Activated CD8-positive, alpha-beta memory T cell treated with anti-CD3 and anti-CD28 coated beads, Interleukin-2, amount 50 U/mL, for 24 hours (primary cell): Measurements from ENCODE around the gene FYCO1.

Source experiments
- DNase-seq: peaks from one replicate; pipeline ENCODE4 v3.0.0-alpha.2; 2020; ENCODE audit errors: extremely low read depth

FYCO1 gene

DNA sequence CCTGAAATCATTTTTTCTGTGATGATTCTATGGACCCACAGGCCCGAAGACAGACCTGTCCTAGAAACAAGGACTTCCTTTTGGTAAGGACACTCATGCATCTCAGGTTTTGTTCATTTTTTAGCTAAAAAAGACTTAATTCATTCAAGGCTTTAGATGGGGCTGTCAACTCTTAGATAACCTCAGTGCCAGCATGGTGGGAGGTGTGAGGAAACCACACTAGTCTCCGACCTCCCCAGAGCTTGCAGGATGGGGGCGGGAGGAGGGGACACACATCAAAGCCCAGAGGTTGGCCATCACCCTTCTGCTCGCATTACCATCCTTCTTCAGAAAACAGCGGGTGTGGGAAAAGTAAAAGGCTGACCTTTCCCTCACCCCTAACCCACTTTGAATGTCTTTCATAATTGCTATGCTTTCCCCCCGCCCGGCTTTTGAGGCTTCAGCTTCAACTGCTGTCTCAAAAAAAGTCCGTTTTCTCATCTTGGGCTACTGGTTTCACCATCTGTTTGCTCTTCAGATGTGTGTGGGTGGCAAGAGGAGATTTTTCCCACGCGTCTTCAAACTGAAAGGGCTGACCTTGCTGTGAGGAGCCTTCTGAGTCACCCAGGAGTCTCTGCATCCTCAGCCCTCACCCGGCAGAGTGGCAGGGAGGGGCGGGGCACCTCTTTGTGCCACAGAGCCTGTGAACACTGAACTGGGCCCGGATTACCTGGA lies 79.9 kb downstream of the FYCO1 start:
- DNase-seq: peak; percentile 62

DNA sequence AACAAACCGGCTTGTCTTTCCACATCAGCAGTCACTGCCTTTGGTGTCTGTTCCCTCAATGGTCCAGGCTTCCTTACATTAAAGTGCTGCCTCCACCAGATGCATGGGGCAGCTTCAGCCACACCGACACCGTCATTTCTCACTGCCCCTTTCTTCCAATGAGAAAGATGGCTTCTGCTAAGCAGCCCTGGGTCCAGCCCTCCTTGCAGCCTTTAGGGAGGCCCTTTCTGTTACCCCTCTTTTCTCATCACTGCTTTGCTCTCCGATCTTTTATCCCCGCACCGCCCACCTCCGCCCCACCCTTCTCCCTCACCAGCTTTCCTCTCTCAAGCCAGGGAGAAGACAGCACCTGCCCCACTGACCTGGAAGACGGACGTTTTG lies 80.6 kb downstream of the FYCO1 start:
- no peak for DNase-seq

DNA sequence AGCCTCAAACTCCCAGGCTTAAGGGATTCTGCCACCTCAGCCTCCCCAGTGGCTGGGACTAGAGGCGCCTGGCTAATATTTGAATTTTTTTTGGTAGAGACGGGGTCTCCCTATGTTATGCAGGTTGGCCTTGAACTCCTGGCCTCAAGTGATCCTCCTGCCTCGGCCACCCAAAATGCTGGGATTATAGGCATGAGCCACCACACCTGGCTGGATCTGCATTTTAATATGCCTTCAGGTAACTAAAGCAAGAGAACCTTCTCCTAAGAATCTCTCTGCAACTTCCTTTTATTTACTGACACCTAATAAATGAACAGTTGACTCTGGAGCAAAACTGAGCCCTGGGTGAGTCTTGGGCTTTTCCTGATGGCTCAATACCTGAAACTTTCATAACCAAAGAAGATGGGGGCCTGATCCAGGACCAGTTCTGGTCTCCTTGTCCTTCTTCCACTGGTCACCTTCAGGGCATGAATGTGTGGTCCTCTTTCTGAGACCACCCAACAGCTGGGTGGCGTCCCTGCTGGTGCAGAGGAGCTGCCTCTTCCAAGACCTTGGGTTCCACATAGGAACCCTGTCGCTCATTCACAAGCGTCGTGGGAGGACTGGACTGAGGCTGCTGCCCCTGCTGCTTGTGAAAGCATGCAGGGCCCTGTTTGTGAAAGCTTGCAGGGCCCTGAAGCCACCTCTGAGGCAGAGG lies 81.1 kb downstream of the FYCO1 start:
- DNase-seq: no peak

DNA sequence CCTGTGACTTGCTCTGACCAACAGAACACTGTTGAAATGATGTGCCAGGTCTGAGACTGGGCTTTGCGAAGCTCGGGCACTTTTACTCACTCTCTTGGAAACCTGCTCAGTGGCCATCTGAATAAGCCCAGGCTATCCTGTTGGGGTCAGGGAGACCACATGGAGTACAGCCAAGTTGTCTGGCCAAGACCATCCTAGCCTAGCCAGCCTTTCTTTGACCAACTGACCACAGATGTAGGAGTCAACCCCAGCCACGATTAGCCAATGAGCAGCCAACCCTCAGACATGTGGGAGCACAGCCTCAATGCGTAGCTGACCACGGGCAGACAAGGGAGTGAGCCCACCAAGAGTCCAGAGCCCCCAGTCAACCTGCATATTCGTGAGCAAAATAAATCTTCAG lies 83.2 kb downstream of the FYCO1 start:
- DNase-seq: no peak

DNA sequence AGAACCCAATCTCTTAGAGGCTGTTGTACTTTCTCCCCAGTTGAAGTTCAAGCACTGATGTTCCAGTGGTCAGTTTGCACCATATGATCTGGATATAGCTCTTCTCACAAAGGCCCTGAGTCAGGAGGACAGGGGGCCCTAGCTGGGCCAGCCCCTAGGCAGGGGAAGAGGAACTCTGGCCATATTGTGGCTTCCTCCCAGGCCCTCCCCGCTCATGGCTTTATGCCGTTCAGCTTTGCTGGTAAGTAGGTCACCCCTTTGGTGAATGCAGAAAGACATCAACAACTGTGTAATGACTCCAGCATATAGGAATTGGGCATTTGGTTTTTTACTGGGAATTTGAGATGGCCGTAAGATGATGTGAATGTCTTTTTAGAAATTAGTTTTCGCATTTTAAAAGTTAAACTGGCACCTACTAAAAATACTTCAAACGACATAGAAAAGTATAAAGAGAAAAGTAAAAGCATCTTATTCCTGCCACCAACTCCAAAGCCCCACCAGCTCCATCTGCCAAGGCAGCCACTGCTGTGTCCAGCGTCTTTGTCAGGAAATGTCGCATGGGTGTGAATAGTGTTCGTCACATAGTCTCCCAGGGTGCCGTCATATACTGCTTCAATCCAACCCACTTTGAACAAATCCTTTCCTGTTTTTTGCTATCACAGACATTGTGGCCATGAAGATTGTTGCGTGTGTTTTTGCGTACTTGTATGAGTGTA lies 84.0 kb downstream of the FYCO1 start:
- no peak for DNase-seq

DNA sequence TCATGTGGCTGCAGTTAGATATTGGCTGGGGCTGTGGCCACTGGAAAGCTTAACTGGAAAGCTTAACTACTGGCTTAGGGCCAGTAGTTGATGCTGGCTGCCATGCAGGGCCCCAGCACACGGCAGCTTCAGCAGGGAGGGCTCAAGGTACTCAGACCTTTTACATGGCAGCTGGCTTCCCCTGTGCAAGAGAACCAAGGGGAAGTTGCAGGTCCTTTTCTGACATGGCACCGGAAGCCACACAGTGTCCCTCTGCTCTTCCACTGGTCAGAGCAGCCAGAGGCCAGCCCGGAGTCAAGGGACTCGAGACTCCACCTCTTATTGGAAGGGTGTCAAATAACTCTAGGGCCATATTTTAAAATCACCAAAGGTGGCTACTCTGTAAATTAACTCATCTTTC lies 84.7 kb downstream of the FYCO1 start:
- no peak for DNase-seq

DNA sequence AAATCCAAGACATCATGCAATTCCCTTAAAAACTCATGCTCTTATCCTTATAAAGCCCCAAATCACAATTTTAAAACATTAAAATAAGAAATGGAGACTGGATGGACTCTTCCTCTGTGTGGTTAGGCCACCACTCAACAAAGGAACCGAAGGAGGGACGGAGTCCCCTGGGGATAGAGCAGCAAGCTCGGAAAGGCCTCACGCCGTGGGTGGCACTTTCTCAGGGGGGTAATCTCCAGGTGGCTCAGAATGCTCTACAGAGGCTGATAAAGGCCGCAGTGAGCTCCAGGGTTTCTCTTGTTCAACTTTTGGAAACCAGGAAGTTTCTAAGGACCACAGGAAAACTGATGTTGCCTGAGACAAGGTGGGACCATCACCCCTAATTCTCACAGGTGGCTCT lies 86.1 kb downstream of the FYCO1 start:
- DNase-seq: no peak

DNA sequence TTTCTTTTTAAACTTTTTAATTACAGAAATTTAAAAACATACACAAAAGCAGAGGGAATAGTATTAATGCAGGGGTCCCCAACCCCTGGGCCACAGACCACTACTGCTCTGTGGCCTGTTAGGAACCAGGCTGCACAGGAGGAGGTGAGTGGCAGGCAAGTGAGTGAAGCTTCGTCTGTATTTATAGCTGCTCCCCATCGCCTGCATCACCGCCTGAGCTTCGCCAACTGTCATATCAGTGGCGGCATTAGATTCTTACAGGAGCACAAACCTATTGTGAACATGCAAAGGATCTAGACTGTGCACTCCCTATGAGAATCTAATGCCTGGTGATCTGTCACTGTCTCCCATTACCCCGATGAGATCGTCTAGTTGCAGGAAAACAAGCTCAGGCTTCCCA lies 86.9 kb downstream of the FYCO1 start:
- DNase-seq: no peak

DNA sequence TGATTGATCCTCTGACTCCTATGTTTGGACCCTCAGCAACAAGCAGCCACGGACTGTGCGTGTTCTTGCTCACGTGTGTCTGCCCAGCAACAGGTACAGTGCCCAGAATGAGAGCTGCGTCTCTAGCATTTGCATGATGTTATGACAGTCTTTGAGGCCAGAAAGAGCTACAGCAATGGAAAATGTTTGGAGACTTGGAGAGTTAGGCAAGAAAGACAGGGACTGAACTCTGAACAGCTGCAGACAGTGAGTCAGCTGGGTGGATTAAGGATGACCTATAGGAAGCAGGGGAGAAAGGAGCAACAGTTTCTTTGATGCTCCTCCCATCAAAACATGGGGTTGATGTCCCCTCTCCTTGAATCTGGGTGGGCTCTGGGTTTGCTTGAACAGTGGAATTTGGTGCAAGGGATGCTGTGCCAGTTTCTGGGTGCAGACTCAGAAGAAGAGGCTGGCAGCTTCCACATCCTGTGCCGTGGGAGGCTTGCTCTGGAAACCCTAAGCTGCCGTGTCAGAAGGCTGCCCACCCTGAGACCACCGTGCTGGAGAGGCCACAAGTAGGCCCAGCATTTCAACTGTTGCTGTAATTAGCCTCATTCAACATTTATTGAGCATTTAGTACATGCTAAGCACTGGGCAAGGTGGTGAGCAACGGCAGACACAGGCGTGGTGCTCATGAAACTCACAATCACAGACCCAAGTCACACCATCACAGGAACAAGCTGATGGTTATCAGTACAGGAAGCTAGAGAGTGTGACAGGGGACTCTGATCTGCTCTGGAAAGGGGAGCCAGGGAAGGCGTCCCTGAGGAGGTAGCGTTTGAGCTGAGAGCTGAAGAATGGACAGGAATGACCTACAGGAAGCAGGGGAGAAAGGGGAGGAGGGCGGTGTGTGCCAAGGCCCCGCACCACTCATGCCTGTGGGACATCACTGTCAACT lies 87.6 kb downstream of the FYCO1 start:
- DNase-seq: no peak

DNA sequence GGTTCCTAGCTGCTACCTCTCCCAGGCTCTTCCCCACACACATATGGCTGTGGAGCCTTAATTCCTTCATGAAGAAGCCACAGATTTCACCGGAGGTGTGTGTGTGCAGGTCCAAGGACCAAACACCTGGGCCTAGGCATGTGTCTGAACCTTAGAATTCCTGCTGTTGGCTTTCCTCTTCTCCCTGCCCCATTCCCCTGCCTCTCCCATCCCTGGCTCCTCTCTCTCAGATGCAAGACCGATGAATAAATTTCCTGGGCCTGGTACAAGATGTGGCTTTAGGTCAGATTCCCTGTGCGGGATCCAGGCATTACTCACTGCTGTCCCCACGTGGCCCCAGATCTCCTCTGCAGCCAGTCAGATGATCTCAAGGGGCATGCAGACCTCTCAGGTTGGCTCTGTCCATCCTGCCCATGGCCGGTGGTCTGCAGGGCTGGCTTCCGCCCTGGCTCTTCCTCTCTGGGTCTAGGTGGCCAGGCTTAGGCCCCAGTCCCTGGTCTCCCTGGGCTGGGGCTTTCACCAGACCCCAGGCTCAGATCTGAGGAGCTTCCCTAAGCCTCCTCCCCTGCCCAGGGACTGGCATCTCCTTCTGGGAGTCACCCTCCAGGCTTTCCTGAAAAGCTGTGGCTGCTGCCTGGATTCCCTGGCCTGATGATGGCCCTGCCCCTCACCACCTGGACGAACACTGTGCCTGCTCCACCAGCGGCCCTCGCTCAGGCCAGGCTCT lies 88.8 kb downstream of the FYCO1 start:
- no peak for DNase-seq

DNA sequence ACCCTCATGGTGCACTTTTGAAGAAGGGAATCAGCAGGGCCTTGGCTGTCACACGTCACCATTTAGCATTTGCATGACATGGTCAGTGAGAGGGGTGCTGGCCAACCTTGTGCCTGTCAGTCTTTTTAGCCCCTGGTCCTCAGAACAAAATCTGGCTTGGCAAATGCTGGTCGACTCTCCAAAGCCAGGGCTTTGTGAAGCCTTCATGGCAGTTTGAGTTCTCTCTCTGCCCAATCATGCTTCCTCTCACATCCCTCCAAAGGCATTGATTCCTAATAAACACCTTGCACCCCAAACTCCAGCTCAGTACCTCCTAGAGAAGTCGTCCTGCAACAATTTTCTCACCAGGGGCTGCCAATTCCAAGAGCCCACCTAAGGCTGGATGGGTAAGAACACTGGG lies 89.9 kb downstream of the FYCO1 start:
- no peak for DNase-seq

DNA sequence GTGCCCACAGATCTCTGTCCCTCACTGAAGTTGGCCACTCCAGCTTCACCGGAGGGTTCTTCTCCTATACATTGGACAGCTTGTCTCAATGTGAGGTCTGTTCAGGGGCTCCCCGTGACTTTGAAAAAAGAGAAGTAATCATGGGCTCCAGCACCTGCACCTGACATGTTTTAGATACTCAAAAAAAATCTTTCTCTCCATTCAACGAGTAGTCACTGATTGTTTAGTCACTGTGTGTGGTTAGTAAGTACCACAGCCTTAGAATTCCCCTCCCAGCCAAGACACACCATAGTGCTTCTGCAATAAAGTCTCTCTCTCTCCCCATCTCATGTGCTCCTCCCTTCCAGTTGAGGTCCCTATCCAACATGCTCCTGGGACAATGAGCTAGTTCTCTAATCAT lies 90.7 kb downstream of the FYCO1 start:
- DNase-seq: no peak

DNA sequence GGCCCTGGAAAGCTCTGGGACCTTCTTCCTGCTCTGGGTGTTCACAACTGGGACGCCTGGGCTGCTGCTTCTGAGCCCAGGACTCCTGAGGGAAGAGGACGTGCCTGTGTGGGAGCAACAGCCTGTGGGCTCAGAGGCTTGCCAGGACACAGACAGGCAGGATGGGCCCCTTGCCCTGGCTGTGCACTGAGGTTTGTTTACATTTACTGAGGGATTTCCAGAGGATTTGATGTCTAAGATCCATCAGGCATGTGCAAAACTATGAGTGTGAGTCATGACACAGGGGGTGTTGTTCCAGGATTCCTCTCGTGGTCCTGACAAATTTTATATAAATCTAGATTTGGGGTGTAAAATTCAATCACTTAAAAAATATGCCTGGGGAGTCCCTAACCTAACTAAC lies 98.7 kb downstream of the FYCO1 start:
- no peak for DNase-seq

DNA sequence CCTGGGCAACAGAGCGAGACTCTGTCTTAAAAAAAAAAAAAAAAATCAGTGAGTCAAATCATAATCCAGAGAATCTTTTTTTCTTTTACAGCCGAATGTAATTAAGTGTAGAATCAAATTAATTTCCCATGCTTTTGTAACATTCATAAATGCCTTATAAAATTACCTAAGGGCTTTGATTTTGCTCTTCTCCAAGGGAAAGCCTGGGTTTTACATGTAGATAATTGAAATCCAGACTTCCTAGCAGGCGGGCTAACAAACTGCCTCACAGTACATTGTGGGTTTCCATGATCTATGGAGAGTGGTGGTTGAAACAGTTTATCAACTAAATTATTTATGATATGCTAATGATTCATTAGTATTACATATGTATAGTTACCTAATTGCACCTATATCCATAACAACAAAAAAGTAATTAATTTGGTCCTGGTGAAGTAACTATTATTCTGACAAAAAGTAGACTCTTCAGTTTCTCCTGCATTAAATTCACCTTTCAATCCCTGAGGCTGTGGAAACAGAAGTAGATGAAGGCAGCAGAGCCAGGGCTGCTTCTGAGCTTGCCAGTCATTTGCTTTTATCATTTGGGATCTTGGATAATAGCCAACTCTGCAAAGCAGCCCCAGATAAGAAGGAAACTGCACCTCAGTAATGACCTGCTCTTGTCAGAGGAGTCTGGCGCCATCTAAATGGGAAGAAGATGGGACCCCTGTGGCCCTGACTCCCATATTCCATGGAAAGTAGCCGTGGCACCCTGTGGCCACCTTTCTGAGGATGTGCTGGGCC lies 99.7 kb downstream of the FYCO1 start:
- no peak for DNase-seq

DNA sequence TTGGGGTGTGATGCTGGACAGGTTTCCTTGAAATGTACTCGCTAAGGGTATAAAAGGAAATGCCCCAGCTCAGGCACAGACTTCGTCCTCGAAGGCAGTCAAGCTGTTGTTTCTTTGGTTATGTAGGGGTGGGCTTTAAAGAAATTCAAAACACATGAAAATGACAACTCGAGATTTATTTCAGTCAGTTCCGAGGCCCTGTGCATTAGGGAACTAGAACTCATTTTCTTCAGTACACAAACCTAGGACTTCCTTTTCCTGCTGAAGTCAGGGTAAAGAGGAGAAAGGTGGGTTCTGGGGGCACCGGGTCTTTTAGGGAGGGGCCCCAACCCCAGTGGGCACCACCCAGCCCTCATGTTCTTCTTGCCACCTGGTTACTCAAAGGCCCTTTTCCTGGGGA lies 101.6 kb downstream of the FYCO1 start:
- no peak for DNase-seq

DNA sequence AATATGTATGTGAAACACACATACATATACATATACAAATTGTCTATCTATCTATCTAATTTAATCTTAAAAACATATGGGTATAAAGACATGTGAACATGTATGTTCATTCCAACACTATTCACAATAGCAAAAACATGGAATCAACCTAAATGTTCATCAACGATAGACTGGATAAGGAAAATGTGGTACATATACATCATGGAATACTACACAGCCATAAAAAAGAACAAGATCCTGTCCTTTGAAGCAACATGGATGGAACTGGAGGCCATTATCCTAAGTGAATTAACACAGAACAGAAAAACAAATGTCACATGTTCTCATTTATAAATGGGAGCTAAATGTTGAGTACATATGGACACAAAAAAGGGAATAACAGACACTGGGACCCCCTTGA lies 103.5 kb downstream of the FYCO1 start:
- DNase-seq: no peak

DNA sequence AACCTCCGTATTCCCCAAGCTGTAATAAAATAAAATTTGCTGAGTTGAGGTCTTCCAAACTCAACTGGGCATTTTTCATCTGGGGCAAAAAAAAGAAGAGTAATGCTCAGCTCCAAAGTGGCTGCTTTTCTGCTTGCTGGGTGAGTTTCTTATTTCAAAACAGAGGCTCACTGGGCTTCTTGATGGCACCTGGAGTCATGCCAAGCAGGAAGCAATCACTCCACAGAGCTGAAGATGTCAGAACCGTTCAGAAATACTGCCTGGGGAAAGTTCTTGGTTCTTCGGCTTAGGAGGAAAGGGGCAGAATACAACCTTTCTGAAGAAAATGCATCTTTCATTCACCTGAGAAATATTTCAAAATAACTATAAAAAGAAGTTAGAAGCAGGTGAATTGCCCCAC lies 105.2 kb downstream of the FYCO1 start:
- DNase-seq: no peak

DNA sequence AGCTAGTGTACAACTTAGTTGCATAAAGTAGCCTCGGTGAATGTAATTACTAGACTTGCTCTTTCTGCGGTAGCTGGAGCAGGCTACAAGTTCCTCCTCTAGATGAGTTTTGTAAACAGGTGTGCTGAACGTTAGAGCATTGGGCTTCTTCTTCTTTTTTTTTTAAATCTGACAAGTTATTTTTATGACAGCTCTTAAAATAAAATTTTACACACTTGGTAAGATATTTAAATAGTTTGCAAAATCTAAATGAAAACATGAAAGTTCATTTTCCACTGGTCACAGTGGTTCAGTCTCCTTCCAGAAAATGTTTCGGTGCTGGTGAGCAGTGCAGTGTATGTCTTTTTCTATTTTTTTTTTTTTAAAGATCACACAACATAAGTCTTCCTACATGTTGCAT lies 106.3 kb downstream of the FYCO1 start:
- DNase-seq: no peak

DNA sequence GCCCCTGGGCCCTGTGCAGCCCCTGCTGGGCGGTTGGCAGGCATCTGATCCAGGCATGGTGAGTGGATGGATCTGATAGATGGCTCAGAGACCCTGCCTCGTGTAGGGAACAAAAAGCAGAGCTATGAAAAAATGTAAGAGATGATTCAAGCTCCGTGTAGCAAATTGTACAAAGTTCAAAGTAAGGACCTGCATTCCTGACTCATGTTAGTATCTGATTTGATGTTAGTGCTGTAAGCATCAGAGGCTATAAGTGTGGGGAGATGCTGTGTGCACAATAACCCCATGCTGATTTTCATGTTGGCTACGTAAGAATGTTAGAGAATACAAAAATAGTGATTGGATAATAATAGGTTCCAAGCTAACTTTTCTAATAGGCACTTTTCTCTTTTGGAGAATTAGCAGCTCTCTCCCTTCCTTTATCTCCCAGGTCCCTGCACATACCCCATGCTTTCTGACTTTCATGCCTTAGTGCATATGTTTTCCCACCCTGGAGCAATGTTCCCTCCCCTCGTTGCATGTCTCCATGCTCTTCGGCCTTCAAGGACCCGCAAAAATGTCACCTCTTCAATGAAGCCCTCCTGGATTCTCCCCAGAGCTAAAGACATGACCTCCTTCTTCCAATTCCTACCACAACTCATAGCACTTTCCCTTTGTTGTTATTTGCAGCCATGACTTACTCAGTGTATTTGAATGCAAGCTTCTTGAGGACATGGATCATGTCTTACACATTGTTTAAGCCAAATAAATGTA lies 107.7 kb downstream of the FYCO1 start:
- DNase-seq: no peak

DNA sequence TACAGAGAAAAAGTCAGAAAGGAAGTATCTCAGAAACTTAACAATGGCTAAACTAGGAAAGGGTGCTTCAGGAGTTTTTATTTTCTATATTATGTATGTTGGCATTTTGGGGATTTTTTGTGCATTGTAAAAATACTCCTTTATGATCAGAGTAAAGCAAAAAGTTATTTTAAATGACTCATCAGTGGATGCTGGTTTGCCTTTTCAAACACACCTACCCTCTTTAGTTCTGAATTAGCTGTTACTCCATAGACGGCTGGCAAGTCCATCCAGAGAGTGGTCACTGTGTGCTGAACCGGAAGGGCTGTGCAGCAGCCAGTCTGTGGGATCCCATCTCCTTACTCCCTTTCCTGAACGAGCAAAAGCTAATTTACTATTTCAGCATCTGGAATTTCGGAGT lies 108.3 kb downstream of the FYCO1 start:
- DNase-seq: no peak
